DND-41 (cell line): ENCODE results near the gene PLD3.

Experiments used
- ATAC-seq: fragments of 200-7000 bp; cut with Tn5 transposase; 3 replicates; pipeline ENCODE4 v1.9.1; 2021; ENCODE audit warnings: low read depth; ENCODE audit not compliant: insufficient read depth
- DNase-seq: peaks from one replicate; pipeline ENCODE4 v3.0.0-alpha.2; 2020
- H2AFZ ChIP-seq: 2 replicates; pipeline ENCODE4 v1.6.0; 2012; ENCODE audit warnings: low read depth, low read length
- H3K27ac ChIP-seq: 2 replicates; pipeline ENCODE4 v1.5.1; 2012; ENCODE audit warnings: low read length, inconsistent platforms
- H3K27me3 ChIP-seq: fragments of 200-600 bp; sonication (generic); 2 replicates; pipeline ENCODE4 v1.6.0; 2012; ENCODE audit warnings: low read length, mild to moderate bottlenecking, inconsistent platforms; ENCODE audit not compliant: insufficient read depth, poor library complexity
- H3K36me3 ChIP-seq: 2 replicates; pipeline ENCODE4 v1.5.1; 2012; ENCODE audit warnings: low read length, inconsistent platforms; ENCODE audit not compliant: insufficient read depth
- H3K4me1 ChIP-seq: 2 replicates; pipeline ENCODE4 v1.5.1; 2012; ENCODE audit warnings: mild to moderate bottlenecking, low read length; ENCODE audit not compliant: insufficient read depth
- H3K4me2 ChIP-seq: 2 replicates; pipeline ENCODE4 v1.6.0; 2012; ENCODE audit warnings: mild to moderate bottlenecking, moderate library complexity, low read length, inconsistent platforms; ENCODE audit not compliant: insufficient read depth
- H3K4me3 ChIP-seq, 2 experiments: fragments of 200-600 bp in 1 of 2; shearing (Covaris generic) in 1 of 2; 2 replicates each; pipeline ENCODE4 v1.5.1; 2012 to 2016; ENCODE audit warnings: inconsistent platforms in 2 of 2, low read length in 2 of 2, mild to moderate bottlenecking in 2 of 2, low read depth in 1 of 2, moderate library complexity in 1 of 2
- H3K79me2 ChIP-seq: 2 replicates; pipeline ENCODE4 v1.6.0; 2012; ENCODE audit warnings: low read length, inconsistent platforms; ENCODE audit not compliant: insufficient read depth
- H3K9ac ChIP-seq: 2 replicates; pipeline ENCODE4 v1.6.0; 2012; ENCODE audit warnings: low read depth, mild to moderate bottlenecking, inconsistent platforms, low read length, moderate library complexity
- H3K9me3 ChIP-seq: 2 replicates; pipeline ENCODE4 v1.5.1; 2012; ENCODE audit warnings: low read length, moderate library complexity, mild to moderate bottlenecking, inconsistent platforms; ENCODE audit not compliant: insufficient read depth, severe bottlenecking
- H4K20me1 ChIP-seq: 2 replicates; pipeline ENCODE4 v1.6.0; 2012; ENCODE audit warnings: low read length; ENCODE audit not compliant: insufficient read depth
- EZH2 ChIP-seq: IDR thresholded peaks from 3 replicates; pipeline ENCODE4 v1.6.1; 2012; ENCODE audit warnings: borderline replicate concordance, low read depth, mild to moderate bottlenecking, moderate library complexity, low read length, inconsistent platforms; ENCODE audit not compliant: severe bottlenecking
- TF ChIP-seq, protein P1 (sequence below): IDR thresholded peaks from 2 replicates; pipeline ENCODE4 v1.5.1; 2012; ENCODE audit warnings: borderline replicate concordance, low read length, moderate library complexity, mild to moderate bottlenecking; ENCODE audit not compliant: poor library complexity, severe bottlenecking; ENCODE audit errors: extremely low read depth

Gene PLD3

DNA sequence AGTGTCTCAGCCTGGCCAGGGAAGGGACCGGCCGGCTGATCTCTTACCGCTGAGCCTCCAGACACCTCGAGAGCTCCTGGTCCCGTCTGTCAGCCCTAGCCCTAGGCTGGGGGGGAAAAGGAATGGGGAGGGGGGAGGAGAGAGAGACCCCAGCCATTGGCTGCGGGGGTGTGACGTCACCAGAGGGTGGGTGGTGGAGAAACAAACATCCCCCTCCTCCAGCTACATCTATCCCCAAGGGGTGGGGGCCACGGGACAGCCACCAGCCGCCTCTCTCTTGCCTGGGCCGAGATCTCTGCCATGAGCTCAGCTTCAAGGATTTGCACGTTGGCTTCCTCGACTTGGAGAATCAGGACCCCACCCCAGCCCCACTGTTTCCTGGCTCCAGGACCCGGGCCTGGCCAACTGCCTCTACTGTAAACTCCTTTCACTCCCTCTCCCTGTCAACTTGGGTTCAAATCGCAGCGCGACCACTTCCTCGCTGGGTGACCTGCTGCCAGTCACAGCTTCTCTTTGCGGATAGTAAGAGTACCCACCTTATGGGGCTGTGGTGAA lies 64.9 kb downstream of the PLD3 start, which contains the start of gene PRX:
TSS of gene PRX (minus strand) at position 88 of the 555 bp plus-strand sequence. CDS start 5,446 bp downstream, outside the sequence.
- H3K4me3 ChIP-seq: no peak within 1 kb of the TSS
- no peak for DNase-seq

DNA sequence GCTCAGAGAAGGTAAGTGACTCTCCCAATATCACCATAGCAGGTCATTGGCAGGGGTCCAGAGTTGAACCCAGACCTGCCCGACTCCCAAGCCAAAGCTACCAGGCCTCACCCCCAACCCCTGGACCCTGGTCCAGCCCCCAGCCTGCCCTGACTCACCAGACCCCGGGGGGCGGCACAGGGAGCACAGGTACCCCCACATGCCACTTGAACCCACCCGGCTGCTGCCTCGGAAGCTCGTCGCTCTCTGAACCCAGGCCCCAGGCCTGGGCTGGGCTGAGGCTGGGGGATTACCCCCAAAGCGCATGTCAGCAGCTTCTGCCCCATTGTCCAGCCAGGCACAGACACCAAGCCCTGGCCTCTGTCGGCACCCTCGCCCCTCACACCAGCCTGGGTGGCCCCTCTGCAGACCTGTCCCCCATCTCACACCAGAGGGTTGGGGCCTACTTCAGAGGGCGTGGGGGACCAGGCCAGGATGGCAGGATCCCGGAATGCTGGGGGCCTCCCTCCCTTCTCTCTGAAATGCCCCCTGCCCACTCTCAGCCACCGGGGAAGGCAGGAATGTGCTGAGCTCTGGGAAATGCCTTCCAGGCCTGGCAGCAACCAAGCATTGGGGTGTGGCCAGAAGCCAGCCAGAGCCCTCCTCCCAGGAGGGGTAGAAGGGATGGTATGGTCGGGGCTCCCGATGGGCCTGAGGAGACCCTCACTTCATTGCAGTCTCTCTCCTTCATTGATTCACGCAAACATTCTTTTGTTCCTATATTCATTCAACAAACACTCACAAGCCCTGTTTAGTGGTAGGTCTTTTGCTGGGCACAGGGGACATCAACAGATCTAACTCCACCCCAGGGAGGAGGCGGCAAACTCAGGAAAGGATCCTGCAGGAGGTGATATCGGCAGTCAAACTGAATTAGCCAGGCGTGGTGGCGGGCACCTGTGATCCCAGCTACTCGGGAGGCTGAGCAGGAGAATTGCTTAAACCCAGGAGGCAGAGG lies 66.3 kb downstream of the PLD3 start:
- Histone ChIP-seq H3K4me1 (no peaks in the 10 kb centered on the region), H3K9me3 (no peaks in the 10 kb centered on the region), H3K27me3 (no peaks in the 10 kb centered on the region), H4K20me1 (no peaks in the 10 kb centered on the region), H2AFZ (no peak overlapping the region), H3K79me2 (no peaks in the 10 kb centered on the region), H3K27ac (no peak overlapping the region), H3K4me3 (no peak overlapping the region), H3K9ac (no peak overlapping the region), H3K36me3 (no peaks in the 10 kb centered on the region), H3K4me2 (no peak overlapping the region)
- no peak for ATAC-seq
- TF ChIP-seq, protein P1, sequence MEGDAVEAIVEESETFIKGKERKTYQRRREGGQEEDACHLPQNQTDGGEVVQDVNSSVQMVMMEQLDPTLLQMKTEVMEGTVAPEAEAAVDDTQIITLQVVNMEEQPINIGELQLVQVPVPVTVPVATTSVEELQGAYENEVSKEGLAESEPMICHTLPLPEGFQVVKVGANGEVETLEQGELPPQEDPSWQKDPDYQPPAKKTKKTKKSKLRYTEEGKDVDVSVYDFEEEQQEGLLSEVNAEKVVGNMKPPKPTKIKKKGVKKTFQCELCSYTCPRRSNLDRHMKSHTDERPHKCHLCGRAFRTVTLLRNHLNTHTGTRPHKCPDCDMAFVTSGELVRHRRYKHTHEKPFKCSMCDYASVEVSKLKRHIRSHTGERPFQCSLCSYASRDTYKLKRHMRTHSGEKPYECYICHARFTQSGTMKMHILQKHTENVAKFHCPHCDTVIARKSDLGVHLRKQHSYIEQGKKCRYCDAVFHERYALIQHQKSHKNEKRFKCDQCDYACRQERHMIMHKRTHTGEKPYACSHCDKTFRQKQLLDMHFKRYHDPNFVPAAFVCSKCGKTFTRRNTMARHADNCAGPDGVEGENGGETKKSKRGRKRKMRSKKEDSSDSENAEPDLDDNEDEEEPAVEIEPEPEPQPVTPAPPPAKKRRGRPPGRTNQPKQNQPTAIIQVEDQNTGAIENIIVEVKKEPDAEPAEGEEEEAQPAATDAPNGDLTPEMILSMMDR: no peak
- TF ChIP-seq EZH2: no peak
- no peak for DNase-seq

More for the DNA sequence above, 64.9 kb downstream of the PLD3 start, which contains the start of gene PRX:
- H3K9ac ChIP-seq: no peak within 1 kb of the TSS
- TF ChIP-seq EZH2: no peak
- TF ChIP-seq, protein P1: no peak
- H3K27ac ChIP-seq: no peak within 1 kb of the TSS
- H3K27me3 ChIP-seq: no peaks in the 10 kb centered on the region
- no peaks in the 10 kb centered on the region for H3K4me1 ChIP-seq
- no peaks in the 10 kb centered on the region for H3K79me2 ChIP-seq
- no peaks in the 10 kb centered on the region for H3K36me3 ChIP-seq
- H3K9me3 ChIP-seq: no peaks in the 10 kb centered on the region
- no peak within 1 kb of the TSS for H2AFZ ChIP-seq
- H3K4me2 ChIP-seq: no peak within 1 kb of the TSS
- ATAC-seq: no peak
- no peaks in the 10 kb centered on the region for H4K20me1 ChIP-seq

GRCh38 chr19:40415768-40416167 lies 67.3 kb downstream of the PLD3 start:
- H2AFZ ChIP-seq: no peak overlapping the region
- no peaks in the 10 kb centered on the region for H3K27me3 ChIP-seq
- H3K9me3 ChIP-seq: no peaks in the 10 kb centered on the region
- no peak overlapping the region for H3K27ac ChIP-seq
- H3K4me2 ChIP-seq: no peak overlapping the region
- ATAC-seq (no peak), DNase-seq (no peak)
- no peaks in the 10 kb centered on the region for H3K36me3 ChIP-seq
- no peaks in the 10 kb centered on the region for H4K20me1 ChIP-seq
- no peak overlapping the region for H3K9ac ChIP-seq
- H3K79me2 ChIP-seq: no peaks in the 10 kb centered on the region
- peaks cover 5% of the 10 kb centered on the region; the same call in 1 of the 2 replicates for H3K4me1 ChIP-seq
- TF ChIP-seq EZH2: no peak
- TF ChIP-seq, protein P1: no peak
- no peak overlapping the region for H3K4me3 ChIP-seq
